ENCODE data around the gene FOXC2.
A peak's percentile ranks its signal among the peaks of the same experiment; 100 is the strongest.

Gene FOXC2

DNA sequence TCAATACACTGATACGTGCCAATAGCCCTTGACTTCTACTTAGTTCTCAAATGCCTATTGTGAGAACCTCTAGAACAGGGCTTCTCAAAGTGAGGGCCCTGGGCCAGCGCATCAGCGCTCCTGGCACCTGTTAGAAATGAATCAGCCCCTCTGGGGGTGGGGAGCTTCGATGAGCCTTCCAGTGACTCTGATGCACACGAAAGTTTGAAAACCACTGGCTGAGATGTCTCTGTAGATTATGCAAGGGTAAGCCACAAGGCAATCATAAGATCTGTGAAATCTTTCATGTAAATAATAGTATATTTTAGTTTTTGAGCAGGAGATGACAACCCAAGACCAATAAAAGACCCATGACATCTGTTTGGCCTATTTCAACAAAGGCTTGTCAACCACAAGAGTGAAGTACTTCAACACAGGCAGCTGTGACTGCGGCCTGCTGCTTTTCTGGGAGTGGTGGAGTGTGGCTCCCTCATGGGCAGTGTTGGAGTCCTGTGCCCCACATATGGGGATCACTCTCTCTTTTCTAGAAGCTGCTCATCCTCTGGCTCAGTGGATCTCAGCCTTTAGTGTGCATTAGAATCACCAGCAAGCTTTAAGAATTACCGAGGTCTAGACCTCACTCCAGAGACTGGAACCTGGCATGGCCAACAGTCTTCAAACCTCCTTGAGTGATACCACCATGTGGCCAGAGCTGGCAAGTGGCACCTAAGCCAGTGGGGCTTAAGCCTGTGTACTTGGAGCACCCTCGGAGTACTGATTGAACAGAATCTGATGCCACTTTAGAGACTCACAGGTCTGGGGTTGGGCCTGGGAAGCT lies 17.3 kb upstream of the FOXC2 start:
- TF ChIP-seq, protein P1, sequence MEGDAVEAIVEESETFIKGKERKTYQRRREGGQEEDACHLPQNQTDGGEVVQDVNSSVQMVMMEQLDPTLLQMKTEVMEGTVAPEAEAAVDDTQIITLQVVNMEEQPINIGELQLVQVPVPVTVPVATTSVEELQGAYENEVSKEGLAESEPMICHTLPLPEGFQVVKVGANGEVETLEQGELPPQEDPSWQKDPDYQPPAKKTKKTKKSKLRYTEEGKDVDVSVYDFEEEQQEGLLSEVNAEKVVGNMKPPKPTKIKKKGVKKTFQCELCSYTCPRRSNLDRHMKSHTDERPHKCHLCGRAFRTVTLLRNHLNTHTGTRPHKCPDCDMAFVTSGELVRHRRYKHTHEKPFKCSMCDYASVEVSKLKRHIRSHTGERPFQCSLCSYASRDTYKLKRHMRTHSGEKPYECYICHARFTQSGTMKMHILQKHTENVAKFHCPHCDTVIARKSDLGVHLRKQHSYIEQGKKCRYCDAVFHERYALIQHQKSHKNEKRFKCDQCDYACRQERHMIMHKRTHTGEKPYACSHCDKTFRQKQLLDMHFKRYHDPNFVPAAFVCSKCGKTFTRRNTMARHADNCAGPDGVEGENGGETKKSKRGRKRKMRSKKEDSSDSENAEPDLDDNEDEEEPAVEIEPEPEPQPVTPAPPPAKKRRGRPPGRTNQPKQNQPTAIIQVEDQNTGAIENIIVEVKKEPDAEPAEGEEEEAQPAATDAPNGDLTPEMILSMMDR (IDR thresholded peaks at IDR 0.05; ENCODE audit: low read depth, low read length): no peak

DNA sequence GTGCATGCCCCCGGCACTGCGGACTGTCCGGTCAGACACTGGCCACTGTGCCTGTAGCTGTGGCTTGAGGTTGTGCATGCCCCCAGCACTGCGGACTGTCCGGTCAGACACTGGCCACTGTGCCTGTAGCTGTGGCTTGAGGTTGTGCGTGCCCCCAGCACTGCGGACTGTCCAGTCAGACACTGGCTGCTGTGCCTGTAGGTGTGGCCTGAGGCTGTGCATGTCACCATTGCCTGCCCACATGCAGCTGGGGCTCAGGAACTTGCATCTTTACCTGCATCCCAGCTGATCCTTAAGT lies 16.8 kb upstream of the FOXC2 start:
- Histone ChIP-seq H3K4me3 (ENCODE audit: low read depth, low read length) (no peak overlapping the region), H3K4me1 (no peaks in the 10 kb centered on the region; the same call in 1 of the 2 replicates), H3K9me3 (0 out of 2 replicates have a peak, but pooled peaks cover 2% of the 10 kb centered on the region), H3K27me3 (no peaks in the 10 kb centered on the region), H3K36me3 (peaks cover 3% of the 10 kb centered on the region; the same call in 1 of the 2 replicates)
- TF ChIP-seq, protein P1 (IDR thresholded peaks at IDR 0.05; ENCODE audit: low read depth, low read length): no peak
- no peak for DNase-seq

More for the DNA sequence above, 17.3 kb upstream of the FOXC2 start:
- H3K36me3 ChIP-seq: peaks cover 7% of the 10 kb centered on the region
- H3K27me3 ChIP-seq: no peaks in the 10 kb centered on the region
- H3K9me3 ChIP-seq: 0 out of 2 replicates have a peak, but pooled peaks cover 2% of the 10 kb centered on the region
- DNase-seq: no peak
- H3K4me3 ChIP-seq (ENCODE audit: low read depth, low read length): no peak overlapping the region
- H3K4me1 ChIP-seq: no peaks in the 10 kb centered on the region; the same call in 1 of the 2 replicates

- TF ChIP-seq, protein P1 (IDR thresholded peaks at IDR 0.05; ENCODE audit: low read depth, low read length): no peak
- Histone ChIP-seq H3K9me3 (0 out of 2 replicates have a peak, but pooled peaks cover 2% of the 10 kb centered on the region), H3K4me3 (ENCODE audit: low read depth, low read length) (no peak overlapping the region), H3K27me3 (no peaks in the 10 kb centered on the region), H3K4me1 (no peaks in the 10 kb centered on the region; the same call in 1 of the 2 replicates), H3K36me3 (peaks cover 3% of the 10 kb centered on the region; the same call in 1 of the 2 replicates)
- DNase-seq: no peak
Observed at GRCh38 chr16:86550281-86550680, 16.3 kb upstream of the FOXC2 start.

DNA sequence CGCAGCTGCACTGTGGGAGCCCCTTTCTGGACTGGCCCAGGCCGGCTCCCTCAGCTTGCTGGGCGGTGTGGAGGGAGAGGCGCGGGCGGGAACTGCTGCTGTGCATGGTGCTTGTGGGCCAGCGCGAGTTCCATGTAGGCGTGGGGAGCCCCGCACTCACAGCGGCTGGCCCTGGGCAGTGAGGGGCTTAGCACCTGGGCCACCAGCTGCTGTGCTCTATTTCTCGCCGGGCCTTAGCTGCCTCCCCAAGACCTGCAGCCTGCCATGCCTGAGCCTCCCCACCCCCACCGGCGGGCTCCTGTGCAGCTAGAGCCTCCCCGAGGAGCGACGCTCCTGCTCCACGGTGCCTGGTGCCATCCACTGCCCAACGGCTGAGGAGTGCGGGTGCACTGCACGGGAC lies 13.3 kb upstream of the FOXC2 start:
- H3K4me3 ChIP-seq (ENCODE audit: low read depth, low read length): no peak overlapping the region

GRCh38 chr16:86554599-86554916 lies 12.1 kb upstream of the FOXC2 start:
- H3K4me3 ChIP-seq (ENCODE audit: low read depth, low read length): peak overlapping the region; percentile 97
- peaks cover 3% of the 10 kb centered on the region; the same call in 1 of the 2 replicates for H3K36me3 ChIP-seq
- no peaks in the 10 kb centered on the region for H3K27me3 ChIP-seq
- no peak for DNase-seq
- TF ChIP-seq, protein P1 (IDR thresholded peaks at IDR 0.05; ENCODE audit: low read depth, low read length): no peak
- H3K4me1 ChIP-seq: no peaks in the 10 kb centered on the region; the same call in 1 of the 2 replicates
- 0 out of 2 replicates have a peak, but pooled peaks cover 2% of the 10 kb centered on the region for H3K9me3 ChIP-seq

More for the DNA sequence above, 13.3 kb upstream of the FOXC2 start:
- H3K27me3 ChIP-seq: no peaks in the 10 kb centered on the region
- DNase-seq: no peak
- H3K4me1 ChIP-seq: no peaks in the 10 kb centered on the region; the same call in 1 of the 2 replicates
- H3K36me3 ChIP-seq: peaks cover 3% of the 10 kb centered on the region; the same call in 1 of the 2 replicates
- TF ChIP-seq, protein P1 (IDR thresholded peaks at IDR 0.05; ENCODE audit: low read depth, low read length): no peak
- 0 out of 2 replicates have a peak, but pooled peaks cover 2% of the 10 kb centered on the region for H3K9me3 ChIP-seq
